SK-N-SH treated with all-trans-retinoic acid at 6 μM for 48 hours (cell line): Measurements from ENCODE around the gene NGLY1.

ENCODE experiments used
- ESRRG ChIP-seq: fragments of 250-450 bp; sonication (Bioruptor Pico); IDR thresholded peaks from 2 replicates; pipeline ENCODE4 v1.6.1; 2021; ENCODE audit warnings: mild to moderate bottlenecking
- ISL1 ChIP-seq: fragments of 250-450 bp; sonication (Bioruptor Pico); IDR thresholded peaks from 2 replicates; pipeline ENCODE4 v2.1.2; 2022; ENCODE audit warnings: mild to moderate bottlenecking, moderate library complexity
- OSR1 ChIP-seq: fragments of 250-450 bp; sonication (Bioruptor Pico); IDR thresholded peaks from 2 replicates; pipeline ENCODE4 v1.8.0; 2022; ENCODE audit warnings: moderate library complexity, mild to moderate bottlenecking, inconsistent platforms
- PATZ1 ChIP-seq: fragments of 250-450 bp; sonication (Bioruptor Pico); IDR thresholded peaks from 2 replicates; pipeline ENCODE4 v1.8.0; 2020; ENCODE audit warnings: mild to moderate bottlenecking, moderate library complexity, borderline replicate concordance
- POU6F1 ChIP-seq: fragments of 250-450 bp; sonication (Bioruptor Pico); IDR thresholded peaks from 2 replicates; pipeline ENCODE4 v1.8.0; 2021; ENCODE audit warnings: low read depth, mild to moderate bottlenecking, moderate library complexity, borderline replicate concordance

- TF ChIP-seq POU6F1 (CRISPR knock-in tag), result no peak
- no peak for TF ChIP-seq ISL1
- TF ChIP-seq OSR1 (CRISPR knock-in tag), result no peak
- TF ChIP-seq ESRRG (CRISPR knock-in tag), result no peak
- no peak for TF ChIP-seq PATZ1 (CRISPR knock-in tag)
Observed at GRCh38 chr3:25677121-25677520, 106.1 kb downstream of the NGLY1 start.
